ENCODE data around the gene C17orf50. TPM values are rescaled to one million over a fixed set of nuclear protein-coding genes. Genes with fewer than 3 reads are reported as not detected.

Gene C17orf50
- total RNA-seq, 1 donor from 2014 or later: not detected

GRCh38 chr17:35774499-35774898, 13.8 kb downstream of the C17orf50 start:
- H3K27me3 Mint-ChIP-seq (ENCODE audit: low read depth): no peaks in the 10 kb centered on the region
- H3K27ac Mint-ChIP-seq (ENCODE audit: unreplicated experiment): peak overlapping the region; percentile 97
- H3K36me3 Mint-ChIP-seq (ENCODE audit: low read depth): no peaks in the 10 kb centered on the region
- no peaks in the 10 kb centered on the region for H3K9me3 Mint-ChIP-seq (ENCODE audit: low read depth)
- H3K4me3 Mint-ChIP-seq (ENCODE audit: unreplicated experiment): peak overlapping the region; percentile 7
- DNase-seq (ENCODE audit: low spot score): no peak
- peaks cover 45% of the 10 kb centered on the region for H3K4me1 Mint-ChIP-seq (ENCODE audit: low read depth)
- no peak for TF ChIP-seq CTCF (IDR thresholded peaks at IDR 0.05)

DNA sequence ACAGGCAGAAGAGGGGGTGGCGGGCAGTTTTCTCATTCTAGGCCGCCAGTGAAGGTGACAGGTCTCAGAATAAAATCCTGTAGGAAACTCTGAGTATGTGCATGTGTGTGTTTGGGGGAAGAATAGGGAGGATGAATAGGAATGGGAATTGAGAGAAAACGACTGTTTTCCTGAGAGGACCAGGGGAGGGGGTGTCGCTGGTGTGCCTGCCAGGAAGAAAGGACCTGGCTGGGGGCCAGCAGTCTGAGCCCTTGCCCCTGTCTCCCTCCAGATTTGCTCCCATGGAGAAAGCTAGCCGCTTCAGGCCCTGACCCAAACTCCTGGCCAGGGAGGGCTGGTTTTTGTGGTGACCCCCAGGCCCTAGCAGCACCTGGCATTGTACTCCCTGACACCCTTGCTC, 14.4 kb downstream of the C17orf50 start:
- Mint-ChIP-seq H3K36me3 (ENCODE audit: low read depth) (no peaks in the 10 kb centered on the region), H3K4me3 (ENCODE audit: unreplicated experiment) (peak overlapping the region; percentile 7), H3K9me3 (ENCODE audit: low read depth) (no peaks in the 10 kb centered on the region), H3K27me3 (ENCODE audit: low read depth) (no peaks in the 10 kb centered on the region), H3K4me1 (ENCODE audit: low read depth) (peaks cover 45% of the 10 kb centered on the region), H3K27ac (ENCODE audit: unreplicated experiment) (peak overlapping the region; percentile 97)
- no peak for TF ChIP-seq CTCF (IDR thresholded peaks at IDR 0.05)
- no peak for DNase-seq (ENCODE audit: low spot score)

DNA sequence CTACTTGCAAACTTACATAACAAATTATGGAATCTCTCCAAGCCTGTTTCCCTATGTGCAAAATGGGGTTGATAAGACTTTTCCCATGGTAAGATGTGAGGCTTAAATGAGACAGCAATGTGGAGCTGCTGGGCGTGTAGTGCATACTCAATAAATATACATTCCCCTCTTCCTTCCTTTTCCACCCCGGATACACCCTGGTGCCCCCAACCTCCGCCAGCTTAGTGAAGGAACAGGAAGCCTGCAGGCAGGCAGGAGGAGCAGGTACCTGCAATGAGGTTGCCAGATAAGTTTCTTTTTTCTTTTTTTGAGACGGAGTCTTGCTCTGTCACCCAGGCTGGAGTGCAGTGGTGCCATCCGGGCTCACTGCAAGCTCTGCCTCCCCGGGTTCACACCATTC, 14.9 kb downstream of the C17orf50 start:
- no peaks in the 10 kb centered on the region for H3K27me3 Mint-ChIP-seq (ENCODE audit: low read depth)
- TF ChIP-seq CTCF (IDR thresholded peaks at IDR 0.05): no peak
- H3K9me3 Mint-ChIP-seq (ENCODE audit: low read depth): no peaks in the 10 kb centered on the region
- no peaks in the 10 kb centered on the region for H3K36me3 Mint-ChIP-seq (ENCODE audit: low read depth)
- peaks cover 45% of the 10 kb centered on the region for H3K4me1 Mint-ChIP-seq (ENCODE audit: low read depth)
- peak overlapping the region; percentile 49 for H3K27ac Mint-ChIP-seq (ENCODE audit: unreplicated experiment)
- DNase-seq (ENCODE audit: low spot score): no peak
- no peak overlapping the region for H3K4me3 Mint-ChIP-seq (ENCODE audit: unreplicated experiment)

DNA sequence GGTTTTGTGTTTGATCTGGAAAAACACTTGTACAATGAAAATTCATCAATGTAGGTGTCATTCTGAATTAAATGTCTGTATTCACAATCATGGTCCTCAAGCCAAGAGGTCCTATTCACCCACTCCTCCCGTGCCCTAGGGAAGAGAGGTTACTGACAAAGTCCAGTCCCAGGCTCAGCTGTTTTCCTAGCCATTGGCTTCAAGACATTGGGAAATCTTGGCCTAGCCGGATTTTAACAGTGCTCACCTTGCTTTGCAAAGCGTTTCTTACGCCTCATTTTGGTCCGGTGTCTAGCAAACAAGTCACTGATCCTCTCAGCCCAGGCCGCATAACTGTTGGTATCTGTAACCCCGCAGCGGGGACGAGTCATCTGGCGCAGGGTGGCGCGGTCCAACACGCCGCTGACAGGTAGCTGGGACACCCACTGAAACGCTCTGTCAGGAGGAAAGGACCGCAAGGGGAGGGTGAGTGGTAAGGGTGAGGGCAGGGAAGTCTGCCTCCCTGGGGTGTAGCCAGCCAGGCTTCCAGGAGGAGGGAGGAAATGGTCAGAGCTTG, 18.0 kb downstream of the C17orf50 start:
- H3K4me3 Mint-ChIP-seq (ENCODE audit: unreplicated experiment): no peak overlapping the region
- H3K9me3 Mint-ChIP-seq (ENCODE audit: low read depth): no peaks in the 10 kb centered on the region
- H3K4me1 Mint-ChIP-seq (ENCODE audit: low read depth): peaks cover 63% of the 10 kb centered on the region
- no peaks in the 10 kb centered on the region for H3K36me3 Mint-ChIP-seq (ENCODE audit: low read depth)
- no peak for DNase-seq (ENCODE audit: low spot score)
- peak overlapping the region; percentile 94 for H3K27ac Mint-ChIP-seq (ENCODE audit: unreplicated experiment)
- no peak for TF ChIP-seq CTCF (IDR thresholded peaks at IDR 0.05)
- no peaks in the 10 kb centered on the region for H3K27me3 Mint-ChIP-seq (ENCODE audit: low read depth)

DNA sequence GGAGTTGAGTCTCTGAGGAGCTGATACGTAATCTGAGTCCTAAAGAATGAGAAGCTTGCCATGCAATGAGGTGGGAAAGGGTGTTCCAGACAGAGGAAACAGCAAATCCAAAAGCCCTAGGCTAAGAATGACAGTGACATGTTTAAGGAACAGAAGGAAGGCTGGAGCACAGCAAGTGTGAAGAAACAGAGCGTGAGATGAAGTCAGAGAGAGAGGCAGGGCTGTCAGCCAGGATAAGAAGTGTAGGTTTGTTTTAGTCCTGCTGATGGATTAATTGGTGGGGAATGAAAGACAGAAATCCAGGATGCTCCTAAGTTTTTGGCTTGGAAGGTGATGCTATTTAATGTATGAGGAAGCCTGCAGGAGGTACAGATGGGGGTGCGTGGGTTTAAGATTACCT, 20.3 kb downstream of the C17orf50 start:
- no peaks in the 10 kb centered on the region for H3K36me3 Mint-ChIP-seq (ENCODE audit: low read depth)
- H3K27me3 Mint-ChIP-seq (ENCODE audit: low read depth): no peaks in the 10 kb centered on the region
- no peaks in the 10 kb centered on the region for H3K9me3 Mint-ChIP-seq (ENCODE audit: low read depth)
- no peak overlapping the region for H3K4me3 Mint-ChIP-seq (ENCODE audit: unreplicated experiment)
- H3K27ac Mint-ChIP-seq (ENCODE audit: unreplicated experiment): peak overlapping the region; percentile 79
- H3K4me1 Mint-ChIP-seq (ENCODE audit: low read depth): peaks cover 57% of the 10 kb centered on the region
- DNase-seq (ENCODE audit: low spot score): no peak
- no peak for TF ChIP-seq CTCF (IDR thresholded peaks at IDR 0.05)

Measured in chondrocyte (in vitro differentiated cells).